GM18907 (cell line): Measurements from ENCODE around the gene ACSBG1.

Source experiments
- ATAC-seq: cut with Tn5 transposase; IDR thresholded peaks from one replicate; pipeline ENCODE4 v1.9.1; 2021; ENCODE audit warnings: mild to moderate bottlenecking, moderate library complexity; ENCODE audit not compliant: unreplicated experiment

ACSBG1 gene, protein sequence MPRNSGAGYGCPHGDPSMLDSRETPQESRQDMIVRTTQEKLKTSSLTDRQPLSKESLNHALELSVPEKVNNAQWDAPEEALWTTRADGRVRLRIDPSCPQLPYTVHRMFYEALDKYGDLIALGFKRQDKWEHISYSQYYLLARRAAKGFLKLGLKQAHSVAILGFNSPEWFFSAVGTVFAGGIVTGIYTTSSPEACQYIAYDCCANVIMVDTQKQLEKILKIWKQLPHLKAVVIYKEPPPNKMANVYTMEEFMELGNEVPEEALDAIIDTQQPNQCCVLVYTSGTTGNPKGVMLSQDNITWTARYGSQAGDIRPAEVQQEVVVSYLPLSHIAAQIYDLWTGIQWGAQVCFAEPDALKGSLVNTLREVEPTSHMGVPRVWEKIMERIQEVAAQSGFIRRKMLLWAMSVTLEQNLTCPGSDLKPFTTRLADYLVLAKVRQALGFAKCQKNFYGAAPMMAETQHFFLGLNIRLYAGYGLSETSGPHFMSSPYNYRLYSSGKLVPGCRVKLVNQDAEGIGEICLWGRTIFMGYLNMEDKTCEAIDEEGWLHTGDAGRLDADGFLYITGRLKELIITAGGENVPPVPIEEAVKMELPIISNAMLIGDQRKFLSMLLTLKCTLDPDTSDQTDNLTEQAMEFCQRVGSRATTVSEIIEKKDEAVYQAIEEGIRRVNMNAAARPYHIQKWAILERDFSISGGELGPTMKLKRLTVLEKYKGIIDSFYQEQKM

DNA sequence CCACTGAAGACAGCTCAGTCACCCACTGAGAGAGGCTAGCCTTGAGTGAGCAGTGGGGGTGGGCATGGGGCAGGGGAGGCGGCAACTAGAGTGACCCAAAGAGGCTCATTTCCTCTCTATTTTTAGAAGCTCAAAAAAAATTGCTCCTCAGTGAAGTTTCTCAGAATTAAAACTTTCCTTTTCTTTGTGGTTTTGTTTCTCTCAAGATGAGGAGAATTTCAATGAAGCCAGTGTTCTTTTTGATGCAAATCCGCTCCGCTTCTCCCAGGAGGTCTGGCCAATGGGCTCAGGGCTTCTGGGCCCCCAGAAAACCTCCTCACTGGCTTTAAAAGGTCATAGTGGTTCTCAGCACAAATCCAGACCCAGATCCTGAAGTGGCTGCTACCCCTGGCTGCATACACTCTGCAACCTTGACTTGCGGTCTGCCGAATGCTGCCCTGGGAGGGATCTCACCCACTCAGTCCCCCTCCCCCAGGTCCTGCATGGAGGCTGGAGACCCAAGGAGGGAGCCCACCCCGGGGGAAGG lies at the start of gene ACSBG1:
Gene ACSBG1 (minus strand): TSS at position 51 of the 526 bp plus-strand sequence. CDS start 64 bp downstream, outside the sequence.
- ATAC-seq, result no peak

DNA sequence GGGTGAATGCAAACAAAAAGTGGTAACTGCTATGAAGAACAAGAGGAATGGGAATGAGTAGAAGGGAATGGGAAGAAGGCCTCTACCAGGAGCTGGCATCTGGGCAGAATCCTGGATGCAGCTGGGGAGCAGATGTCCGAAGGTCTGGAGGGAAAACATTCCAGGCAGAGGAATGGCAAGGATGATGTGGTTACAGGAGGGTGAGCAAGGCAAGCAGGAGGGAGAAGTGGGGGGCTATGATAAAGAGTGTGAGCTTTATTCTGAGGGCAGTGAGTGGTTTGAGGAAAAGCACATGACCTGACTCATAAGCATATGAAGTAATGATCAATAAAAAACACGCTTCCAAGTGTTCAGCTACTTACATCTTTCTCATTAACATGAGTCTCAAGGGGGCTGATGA lies 48.0 kb upstream of the ACSBG1 start:
- no peak for ATAC-seq

DNA sequence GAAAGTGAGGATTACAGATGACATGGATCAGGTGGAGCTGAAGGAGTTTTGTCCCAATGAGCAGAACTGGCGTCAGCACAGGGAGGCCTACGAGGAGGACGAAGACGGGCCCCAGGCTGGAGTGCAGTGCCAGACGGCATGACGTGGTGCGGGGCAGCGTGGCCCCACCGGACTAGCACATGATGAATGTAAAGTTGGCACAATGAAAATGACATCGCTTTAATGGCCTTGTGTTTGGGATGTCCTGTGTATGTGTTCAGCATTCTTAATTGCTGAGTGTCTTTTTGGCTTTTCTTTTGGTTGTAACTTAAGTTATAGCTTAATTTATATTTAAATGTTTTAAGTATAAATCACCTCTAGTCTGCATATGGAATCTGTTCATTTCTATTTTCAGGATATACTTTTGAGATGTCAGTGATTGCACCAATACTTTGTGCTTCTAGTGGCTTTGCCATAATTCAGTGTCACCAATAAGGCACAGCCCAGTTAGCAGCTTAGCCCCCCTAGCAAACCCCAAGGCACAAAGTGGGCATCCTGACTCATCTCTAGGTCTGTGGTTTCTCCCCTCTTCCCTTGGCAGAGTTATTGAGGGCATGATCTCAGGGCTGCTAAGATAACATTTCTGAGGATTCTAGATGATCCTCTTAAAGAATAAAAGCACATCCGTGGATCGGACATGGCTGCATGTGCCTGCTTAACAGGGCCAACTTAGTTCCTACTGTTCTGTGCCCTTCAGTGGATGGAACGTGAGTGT lies 46.1 kb upstream of the ACSBG1 start:
- no peak for ATAC-seq

DNA sequence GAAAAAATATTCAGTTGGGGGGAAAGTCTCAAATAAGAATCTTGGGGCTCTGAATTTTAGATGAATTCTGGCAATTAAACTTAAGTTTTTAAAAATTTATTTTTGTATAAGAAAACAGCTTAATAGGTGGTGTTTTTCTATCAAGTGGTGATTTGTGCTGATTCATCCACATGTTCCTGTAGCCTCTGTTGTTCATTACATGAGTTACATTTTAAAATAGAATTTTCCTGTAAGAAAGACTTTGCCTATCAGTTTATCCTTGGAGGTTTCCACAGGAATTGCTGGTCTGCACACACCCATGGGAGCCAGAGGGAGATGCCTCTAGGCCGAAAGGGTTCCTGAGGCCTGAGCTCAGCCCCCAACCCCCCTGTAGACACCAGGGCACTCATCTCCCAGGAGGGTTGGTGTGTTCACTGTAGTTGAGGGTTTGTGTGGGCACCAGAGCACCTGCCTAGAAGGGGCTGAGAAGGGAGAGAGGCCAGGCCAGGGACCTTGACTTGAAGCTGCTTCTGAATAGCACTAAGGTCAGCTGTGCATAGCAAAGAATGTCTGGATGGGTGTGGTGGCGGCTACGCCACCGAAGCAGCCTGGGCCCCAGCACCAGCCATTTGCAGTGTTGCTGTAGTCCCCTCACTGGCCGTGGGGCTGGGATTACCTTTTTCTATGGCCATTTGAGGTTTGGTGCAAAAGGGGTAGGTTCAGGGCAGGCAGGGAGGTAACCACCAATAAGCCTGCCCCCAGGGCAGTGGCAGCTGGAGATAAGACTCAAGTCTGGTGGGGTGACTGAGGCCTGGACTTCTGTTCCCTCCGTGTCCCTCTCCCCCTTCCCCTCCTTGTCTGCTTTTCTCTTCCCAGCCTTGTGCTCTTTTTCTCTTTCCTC lies 41.9 kb upstream of the ACSBG1 start:
- no peak for ATAC-seq

DNA sequence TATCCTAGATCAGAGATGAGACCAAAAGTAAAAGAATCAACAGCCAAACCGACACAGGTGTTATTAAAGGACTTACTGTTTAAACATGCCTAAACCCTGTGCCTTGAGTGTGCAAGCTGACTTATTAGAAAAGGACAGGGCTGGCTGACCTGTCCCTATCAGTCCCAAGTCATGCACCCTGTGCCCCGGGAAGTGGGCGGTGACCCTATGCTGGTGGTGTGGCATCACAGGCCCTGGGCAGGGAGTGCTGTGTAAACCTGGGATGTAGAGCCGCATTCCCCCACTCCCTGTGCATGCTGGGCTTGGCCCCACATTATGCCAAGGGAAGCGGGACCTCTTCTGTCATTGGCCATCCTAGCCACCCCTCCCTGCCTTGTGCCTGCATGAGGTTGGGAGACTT lies 40.6 kb upstream of the ACSBG1 start:
- ATAC-seq, result no peak

DNA sequence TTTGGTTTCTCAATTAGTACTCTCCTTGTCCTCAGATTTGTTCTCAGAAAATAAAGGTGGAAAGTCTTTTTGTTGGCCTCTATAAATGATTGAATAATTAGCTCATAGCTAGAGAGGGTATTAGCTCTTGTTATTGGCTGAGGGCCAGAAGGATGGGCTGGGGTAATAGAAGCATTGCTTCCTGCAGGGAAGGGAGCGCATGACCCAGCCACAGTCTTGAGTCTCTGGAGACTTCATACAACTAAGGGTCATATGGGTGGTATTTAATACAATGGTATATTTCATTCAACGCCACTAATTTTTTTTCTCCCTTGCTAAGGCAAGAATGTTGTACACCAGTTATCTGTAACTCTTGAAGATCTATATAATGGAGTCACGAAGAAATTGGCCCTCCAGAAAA lies 38.4 kb upstream of the ACSBG1 start:
- no peak for ATAC-seq

DNA sequence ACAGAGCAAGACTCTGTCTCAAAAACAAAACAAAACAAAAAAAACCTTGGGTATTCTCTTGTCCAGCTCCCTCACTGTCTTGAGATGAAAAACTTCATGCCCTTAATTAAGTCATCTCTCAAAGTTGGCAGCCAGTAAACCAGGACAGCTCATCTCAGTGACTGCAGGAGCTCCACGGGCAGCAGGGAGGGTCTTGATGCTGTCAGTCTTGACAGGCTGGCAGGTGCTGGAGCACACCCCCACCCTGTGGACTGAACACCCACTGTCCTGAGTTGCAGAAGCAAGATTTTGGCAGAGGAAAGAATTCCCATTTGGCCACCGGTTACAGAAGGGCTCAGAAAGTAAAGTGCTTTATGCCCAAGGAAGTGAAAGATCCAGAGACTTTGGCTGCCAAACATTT lies 38.0 kb upstream of the ACSBG1 start:
- ATAC-seq, result no peak

DNA sequence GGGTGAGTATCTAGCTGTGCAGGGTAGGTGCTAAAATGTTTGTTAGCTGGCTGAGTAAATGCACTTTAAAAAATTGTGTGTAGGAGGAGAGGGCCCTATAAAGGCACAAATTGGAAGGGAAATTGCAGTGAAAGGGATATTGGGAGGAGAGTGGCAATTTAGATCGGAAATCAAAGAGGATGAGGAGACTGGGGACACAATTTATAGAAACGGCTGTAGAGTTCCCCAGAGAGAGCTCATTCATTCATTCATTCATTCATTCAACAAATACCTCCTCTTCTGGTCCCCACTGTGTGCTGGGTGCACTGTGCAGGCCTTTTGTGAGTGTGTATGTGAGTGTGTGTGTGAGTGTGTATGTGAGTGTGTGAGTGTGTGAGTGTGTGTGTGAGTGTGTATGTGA lies 32.4 kb upstream of the ACSBG1 start:
- ATAC-seq, result no peak

DNA sequence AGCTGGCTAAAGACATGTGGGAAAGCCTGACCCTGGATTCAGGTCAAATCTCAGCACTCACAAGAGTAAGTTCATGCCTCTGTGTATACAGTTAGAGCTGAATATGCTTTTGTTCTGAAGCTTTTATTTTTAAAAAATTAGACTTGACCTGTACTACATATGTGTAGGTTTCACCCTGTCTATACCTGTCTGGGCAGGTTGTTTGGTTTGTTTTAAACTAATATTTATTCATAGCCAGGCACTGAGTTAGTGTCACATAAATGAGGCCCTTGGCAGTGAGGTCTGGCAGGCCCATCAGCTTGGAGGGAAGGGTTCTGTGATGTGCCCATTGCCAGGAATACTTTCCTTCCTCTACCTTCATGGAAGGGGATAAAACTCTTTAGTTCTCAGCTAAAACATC lies 31.9 kb upstream of the ACSBG1 start:
- ATAC-seq, result no peak

DNA sequence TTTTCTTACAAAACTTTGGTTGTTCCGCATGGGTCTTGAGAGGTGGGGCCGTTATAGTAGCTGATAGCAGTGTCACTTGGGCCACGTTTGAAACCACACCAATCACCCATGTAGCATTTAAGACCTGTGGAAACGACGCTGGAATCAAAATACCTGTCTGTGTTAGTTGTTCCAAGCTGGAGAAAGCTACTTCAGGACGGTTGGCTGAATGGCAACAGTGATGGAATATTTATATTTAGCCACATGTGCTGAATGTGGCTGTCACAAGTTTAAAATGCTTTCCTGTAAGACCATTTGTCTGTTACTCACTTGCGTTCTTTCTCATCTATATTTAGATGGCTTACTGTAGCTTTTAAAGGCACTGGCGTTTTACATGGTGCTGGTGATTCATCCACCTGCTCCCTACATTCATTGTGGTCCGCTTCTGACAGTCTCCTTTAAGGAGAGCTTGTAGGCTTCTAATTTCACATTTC lies 31.4 kb upstream of the ACSBG1 start:
- no peak for ATAC-seq

DNA sequence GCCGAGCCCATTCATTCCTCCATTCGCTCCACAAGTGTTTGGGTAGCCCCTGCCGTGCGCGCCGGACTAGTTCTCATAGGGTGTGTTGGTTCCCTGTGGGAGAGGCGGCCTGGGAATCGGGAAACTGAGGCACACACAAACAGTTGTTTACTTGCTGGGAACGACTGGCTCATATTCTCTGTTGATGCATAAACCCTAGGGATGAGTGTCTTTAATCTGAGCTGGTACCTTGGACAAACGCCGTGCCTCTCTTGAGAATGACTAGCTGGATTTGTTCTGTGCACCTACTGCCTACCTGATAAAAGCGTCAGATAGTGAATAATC lies 30.7 kb upstream of the ACSBG1 start:
- no peak for ATAC-seq

DNA sequence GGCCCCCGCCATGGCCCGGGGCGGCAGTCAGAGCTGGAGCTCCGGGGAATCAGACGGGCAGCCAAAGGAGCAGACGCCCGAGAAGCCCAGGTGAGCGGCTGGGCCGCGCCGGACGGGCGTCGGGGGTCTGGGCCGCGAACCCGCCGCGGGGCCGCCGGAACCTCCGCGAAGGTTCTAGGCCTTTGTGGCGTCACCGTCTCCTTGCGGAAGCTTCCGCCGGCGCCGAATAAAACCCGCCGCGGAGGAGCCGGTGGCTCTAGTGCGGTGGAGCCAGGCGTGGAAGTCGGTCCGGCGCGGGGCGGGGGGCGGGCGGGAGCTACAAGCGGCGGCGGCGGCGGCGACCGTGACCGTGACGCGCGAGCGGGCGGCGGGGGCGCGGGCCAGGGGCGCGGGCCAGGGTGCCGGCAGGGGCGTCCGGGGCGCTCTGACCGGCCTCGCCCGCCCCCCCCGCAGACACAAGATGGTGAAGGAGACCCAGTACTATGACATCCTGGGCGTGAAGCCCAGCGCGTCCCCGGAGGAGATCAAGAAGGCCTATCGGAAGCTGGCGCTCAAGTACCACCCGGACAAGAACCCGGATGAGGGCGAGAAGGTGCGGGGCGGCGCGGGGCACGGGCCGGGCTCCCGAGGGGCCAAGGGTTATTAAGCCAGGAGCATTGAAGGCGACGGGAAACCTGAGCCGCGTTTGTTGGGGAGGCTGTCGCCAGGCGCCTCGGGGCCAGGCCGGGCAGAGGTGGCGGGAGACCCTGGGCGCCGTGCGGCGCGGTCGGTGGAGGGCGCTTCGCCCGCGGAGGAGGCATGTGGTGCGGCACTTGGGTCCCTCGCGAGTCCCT lies 30.2 kb upstream of the ACSBG1 start, which contains the start of gene DNAJA4:
Gene DNAJA4 (plus strand): TSS at position 259 of the 833 bp plus-strand sequence. CDS start 202 bp downstream, at position 461.
- no peak for ATAC-seq

DNA sequence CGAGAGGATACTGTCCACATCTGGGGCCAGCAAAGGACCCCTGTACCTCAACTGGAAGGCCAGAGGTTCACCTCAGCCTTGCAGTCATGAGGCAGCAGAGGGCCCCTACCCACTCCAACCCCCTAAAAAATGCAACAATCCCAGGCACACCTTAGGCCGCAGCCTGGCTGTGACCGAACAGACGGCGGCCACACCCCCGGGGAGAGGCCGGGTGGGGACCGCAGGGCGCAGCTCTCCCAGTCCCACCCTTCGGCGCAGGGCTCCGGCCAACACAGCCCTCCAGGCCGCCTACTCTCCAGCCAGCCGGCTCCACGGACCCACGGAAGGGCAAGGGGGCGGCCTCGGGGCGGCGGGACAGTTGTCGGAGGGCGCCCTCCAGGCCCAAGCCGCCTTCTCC lies 29.5 kb upstream of the ACSBG1 start:
- no peak for ATAC-seq

DNA sequence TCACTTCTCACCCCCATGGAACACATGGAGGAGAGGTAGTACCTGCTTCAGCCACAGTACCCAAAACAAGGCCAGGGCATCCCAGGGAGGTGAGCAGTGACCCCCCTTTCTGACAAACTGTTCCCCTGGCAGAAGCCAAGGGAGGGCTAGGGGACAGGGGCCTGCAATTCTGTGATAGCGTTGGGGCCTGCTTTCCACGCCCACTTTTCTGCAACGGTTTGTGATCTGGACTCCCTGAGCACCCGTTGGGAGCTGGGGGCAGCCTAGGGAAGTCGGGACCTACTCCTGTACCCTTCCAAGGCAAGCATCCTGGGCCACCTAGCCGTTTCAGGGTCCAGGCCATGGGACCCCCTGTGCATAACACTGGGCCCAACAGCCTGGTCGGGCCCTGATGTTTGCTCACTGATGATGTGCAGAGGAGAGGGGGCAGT lies 29.0 kb upstream of the ACSBG1 start:
- ATAC-seq, result no peak

DNA sequence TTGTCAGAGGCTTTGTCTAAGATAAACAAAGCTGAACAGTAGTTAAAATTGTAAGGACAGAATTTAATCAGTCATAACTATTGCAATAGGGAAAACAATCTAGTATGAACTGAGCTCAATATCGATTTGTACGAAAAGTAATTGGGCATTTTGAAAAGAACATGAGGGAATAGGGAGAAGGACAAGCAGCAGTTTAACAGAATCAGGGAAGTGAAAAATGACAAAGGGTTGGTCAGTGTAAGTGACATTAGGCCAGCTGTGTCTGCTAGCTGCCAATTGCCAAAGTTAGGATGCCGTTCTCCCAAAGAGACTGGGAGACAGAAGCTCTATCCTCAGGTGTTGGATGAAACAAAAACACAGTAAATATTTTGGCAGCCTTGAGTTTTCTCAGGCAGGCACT lies 26.7 kb upstream of the ACSBG1 start:
- ATAC-seq, result no peak

DNA sequence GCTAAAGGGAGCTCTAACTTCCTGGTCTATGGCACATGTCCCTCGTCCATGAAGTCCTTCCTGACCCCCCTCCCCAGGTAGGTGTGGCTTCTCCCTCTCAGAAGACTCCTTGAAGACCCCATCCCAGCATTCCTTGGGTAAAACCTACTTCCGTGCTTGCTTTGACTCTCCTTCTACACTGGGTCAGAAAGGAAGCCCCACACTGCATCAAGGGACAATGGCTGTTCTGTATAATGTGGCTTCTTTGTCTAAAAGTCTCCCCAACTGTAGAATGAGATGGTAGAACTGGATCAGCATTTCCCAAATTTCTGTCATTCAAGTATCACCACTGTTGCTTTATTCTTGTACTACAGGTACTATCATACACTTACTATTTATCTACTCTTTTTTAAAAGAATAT lies 26.1 kb upstream of the ACSBG1 start:
- ATAC-seq, result no peak

DNA sequence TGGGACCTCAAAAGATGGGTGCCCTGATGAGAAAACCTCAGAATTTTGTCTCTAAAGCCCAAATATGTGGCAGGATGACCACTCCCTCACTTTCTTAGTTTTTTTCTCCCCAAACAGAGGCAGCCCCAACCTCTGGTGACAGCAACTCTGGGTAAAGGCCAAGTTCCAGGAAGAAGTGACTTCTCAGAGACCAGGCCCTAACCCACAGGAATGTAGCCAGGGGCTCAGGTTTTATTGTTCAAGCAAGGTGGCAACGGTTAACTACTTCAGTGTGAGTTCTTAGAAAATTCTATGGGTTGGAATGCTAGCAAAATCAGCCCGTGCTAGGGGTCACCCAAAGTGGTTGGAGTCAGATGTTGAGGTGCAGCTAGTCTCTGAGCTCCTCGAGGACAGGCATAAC lies 24.9 kb upstream of the ACSBG1 start:
- ATAC-seq, result no peak

DNA sequence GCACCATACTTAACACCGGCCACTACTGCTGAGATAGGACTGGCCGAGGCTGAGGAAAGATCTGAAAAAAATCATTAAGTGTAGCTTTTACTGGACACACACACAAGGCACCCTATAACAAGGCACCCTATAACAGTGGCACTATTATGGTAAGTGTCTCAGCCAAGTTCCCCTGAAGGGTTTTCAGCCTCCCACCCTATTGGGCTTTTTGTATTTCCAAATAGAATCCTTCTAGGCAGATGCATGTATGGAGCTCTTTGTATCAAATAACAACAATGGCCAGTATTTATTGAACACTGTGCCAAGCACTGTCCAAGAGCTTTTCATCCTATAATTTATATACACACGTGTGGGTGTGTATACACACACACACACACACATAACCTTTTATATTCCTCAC lies 23.3 kb upstream of the ACSBG1 start:
- ATAC-seq, result no peak

DNA sequence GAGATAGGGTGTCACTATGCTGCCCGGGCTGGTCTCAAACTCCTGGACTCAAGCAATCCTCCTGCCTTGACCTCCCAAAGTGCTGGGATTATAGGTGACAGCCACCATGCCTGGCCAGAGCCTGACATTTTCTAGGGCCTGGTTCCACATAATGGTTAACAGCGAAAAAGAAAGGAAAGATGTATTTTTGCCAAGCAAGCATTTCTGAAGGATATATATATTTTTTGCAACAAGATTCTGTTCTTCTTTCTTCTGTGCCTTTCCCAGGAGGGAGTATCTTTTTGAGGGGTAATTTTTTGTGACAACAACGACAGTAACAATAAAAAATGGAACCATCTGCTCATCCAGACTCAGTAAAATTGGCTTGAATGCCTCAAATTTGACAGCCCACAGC lies 21.7 kb upstream of the ACSBG1 start:
- ATAC-seq, result no peak
